ENCODE data around the gene RNASE7.

DNA sequence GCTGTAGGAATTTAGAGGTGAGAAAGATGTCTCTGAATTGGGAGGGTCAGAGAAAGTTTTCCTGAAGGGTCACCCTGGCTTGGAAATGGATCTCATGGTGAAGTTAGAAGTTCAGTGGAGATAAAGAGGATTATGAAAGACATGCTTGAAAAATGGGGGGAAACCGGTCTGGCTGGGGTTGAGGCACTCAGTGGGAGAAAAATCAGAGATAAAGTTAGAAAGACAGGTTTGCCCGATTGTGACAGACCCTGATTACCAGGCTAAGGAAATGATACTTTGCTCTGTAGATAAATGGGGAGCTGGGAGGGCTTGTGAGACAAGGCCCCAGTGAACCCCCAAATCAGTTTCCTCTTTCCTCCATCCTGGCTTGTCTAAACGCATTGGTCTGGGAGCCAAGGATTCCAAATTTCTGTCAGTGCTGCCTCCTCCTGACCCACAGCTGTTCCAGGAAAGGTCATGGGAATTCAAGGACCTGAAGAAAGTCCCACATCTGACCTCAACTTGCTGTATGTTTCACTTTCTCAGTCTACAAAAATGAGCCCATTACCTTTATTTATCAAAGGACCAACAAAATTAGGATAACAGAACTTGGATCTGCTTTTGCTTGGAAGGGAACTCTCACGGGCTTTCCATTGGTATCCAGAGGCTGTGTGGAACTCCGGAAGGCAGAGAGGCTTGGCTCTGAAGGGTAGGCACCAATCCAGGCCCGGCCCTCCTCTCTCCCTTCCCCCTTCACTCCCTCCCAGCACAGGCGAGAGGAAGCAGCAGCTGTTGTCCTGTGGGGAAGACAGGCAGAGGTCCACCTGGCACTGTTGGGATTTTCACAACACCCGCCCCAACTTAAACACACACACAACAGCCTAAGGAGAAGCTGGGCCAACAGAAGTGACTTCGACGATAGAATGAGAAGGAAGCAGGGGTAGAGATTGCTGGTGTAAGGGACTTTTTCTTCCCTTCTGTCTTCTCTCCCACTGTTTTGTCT is 3.4 kb upstream of the RNASE7 start:
- no peak for TF ChIP-seq GATA3 (IDR thresholded peaks at IDR 0.05; ENCODE audit: low read depth, low read length)
- no peak for TF ChIP-seq GATA2 (IDR thresholded peaks at IDR 0.05; ENCODE audit: low read depth, low read length)
